SU-DHL-6 (cell line): ENCODE measurements around the gene RASA2.

ENCODE experiments used
- CTCF ChIP-seq: fragments of 200-600 bp; sonication (generic); IDR thresholded peaks from one replicate; pipeline ENCODE4 v1.5.1; 2017; ENCODE audit warnings: antibody characterized with exemption, mild to moderate bottlenecking, low read length, moderate library complexity; ENCODE audit not compliant: insufficient read depth, poor library complexity, severe bottlenecking
- EZH2phosphoT487 ChIP-seq: fragments of 200-600 bp; sonication (generic), shearing (Covaris generic); conservative IDR thresholded peaks from 2 replicates; pipeline ENCODE4 v1.6.1; 2018; ENCODE audit warnings: mild to moderate bottlenecking, antibody characterized with exemption, low read length, moderate library complexity, mixed read lengths

GRCh38 chr3:141450727-141451375 lies 36.0 kb upstream of the RASA2 start:
- no peak for TF ChIP-seq CTCF
- TF ChIP-seq EZH2phosphoT487: no peak
